GM12878 (cell line): ENCODE measurements around the gene CCIN. TPM values are rescaled to one million over a fixed set of nuclear protein-coding genes. Genes with fewer than 3 reads are reported as not detected.

Experiments
- ATAC-seq: fragments of 200-7000 bp; cut with Tn5 transposase; 3 replicates; pipeline ENCODE4 v1.9.1; 2020; ENCODE audit warnings: mild to moderate bottlenecking, moderate library complexity
- BruUV-seq: library from RNA; stranded (reverse); fragments of 400-500 nt; replicated peaks from 2 replicates; lab custom pipeline; 2021; lab: Mats Ljungman, UMichigan
- CTCF ChIA-PET: fragments of 300-600 bp; sonication (Branson Sonifier 250); formaldehyde crosslinking; extraction: SDS; loops from one replicate; lab custom pipeline; 2021; ENCODE audit warnings: inconsistent platforms; lab: Yijun Ruan, JAX
- POLR2A ChIA-PET: fragments of 350-600 bp; formaldehyde crosslinking; extraction: SDS; loops from one replicate; lab custom pipeline; 2021; ENCODE audit warnings: inconsistent platforms; lab: Charles Lee
- RAD21 ChIA-PET: fragments of 300-600 bp; sonication (Branson Sonifier 250); formaldehyde crosslinking; loops from one replicate; lab custom pipeline; 2023; ENCODE audit warnings: antibody characterized with exemption; ENCODE audit not compliant: unreplicated experiment; lab: Charles Lee
- SMC1A ChIA-PET: fragments of 300-600 bp; sonication (Branson Sonifier 250); formaldehyde crosslinking; loops from one replicate; lab custom pipeline; 2023; ENCODE audit not compliant: unreplicated experiment, uncharacterized antibody; lab: Charles Lee
- DNase-seq: peaks from one replicate; pipeline ENCODE4 v3.0.0-alpha.2; 2011; ENCODE audit warnings: low read depth, low spot score
- FAIRE-seq: peaks from 3 replicates; lab custom pipeline; 2011; peaks lifted over from hg19 to GRCh38; lab: Jason Lieb, UNC
- H2AFZ ChIP-seq: 2 replicates; pipeline ENCODE4 v1.6.0; 2011; ENCODE audit warnings: low read depth, low read length, control low read depth; ENCODE audit not compliant: control insufficient read depth
- H3K27ac ChIP-seq: 2 replicates; pipeline ENCODE4 v1.5.1; 2011; ENCODE audit warnings: control low read depth; ENCODE audit not compliant: control insufficient read depth, insufficient read depth
- H3K27me3 ChIP-seq, 2 experiments: replicated peaks in 1 of 2; 2 replicates each; pipeline versions ENCODE4 v1.6.0 to v1.6.1; 2011; ENCODE audit warnings: low read length in 1 of 2; ENCODE audit not compliant: control insufficient read depth in 2 of 2, insufficient read depth in 2 of 2
- H3K36me3 ChIP-seq, 2 experiments: 2 replicates each; pipeline ENCODE4 v1.5.1; 2011; ENCODE audit warnings: low read length in 1 of 2; ENCODE audit not compliant: control insufficient read depth in 2 of 2, insufficient read depth in 2 of 2
- H3K4me1 ChIP-seq: 2 replicates; pipeline ENCODE4 v1.6.1; 2011; ENCODE audit warnings: mild to moderate bottlenecking, low read length, moderate library complexity, mixed read lengths; ENCODE audit not compliant: control insufficient read depth, insufficient read depth
- H3K4me2 ChIP-seq: 2 replicates; pipeline ENCODE4 v1.6.0; 2011; ENCODE audit warnings: control low read depth; ENCODE audit not compliant: control insufficient read depth, insufficient read depth
- H3K4me3 ChIP-seq: fragments of 200-600 bp; sonication (generic); 2 replicates; pipeline ENCODE4 v1.5.1; 2016
- H3K79me2 ChIP-seq: 2 replicates; pipeline ENCODE4 v1.6.0; 2011; ENCODE audit warnings: low read length; ENCODE audit not compliant: control insufficient read depth, insufficient read depth
- H3K9ac ChIP-seq: 2 replicates; pipeline ENCODE4 v1.8.0; 2011; ENCODE audit warnings: low read length, control low read depth, mixed read lengths; ENCODE audit not compliant: control insufficient read depth, insufficient read depth
- H3K9me3 ChIP-seq: replicated peaks from 3 replicates; pipeline ENCODE4 v1.5.1; 2011; ENCODE audit warnings: mild to moderate bottlenecking, low read length; ENCODE audit not compliant: control insufficient read depth, insufficient read depth
- H4K20me1 ChIP-seq: 2 replicates; pipeline ENCODE4 v1.6.0; 2011; ENCODE audit not compliant: control insufficient read depth, insufficient read depth
- CREB1 ChIP-seq: IDR thresholded peaks from 2 replicates; pipeline ENCODE4 v1.6.1; 2012; ENCODE audit warnings: low read depth, mild to moderate bottlenecking, inconsistent platforms
- GABPA ChIP-seq: IDR thresholded peaks from 2 replicates; pipeline ENCODE4 v1.6.1; 2014; ENCODE audit warnings: antibody characterized with exemption, low read depth, mild to moderate bottlenecking, inconsistent platforms
- RUNX3 ChIP-seq: IDR thresholded peaks from 2 replicates; pipeline ENCODE4 v1.6.1; 2012; ENCODE audit warnings: low read length, inconsistent platforms
- SUZ12 ChIP-seq: fragments of 200-600 bp; sonication (generic); IDR thresholded peaks from one replicate; pipeline ENCODE4 v1.6.1; 2018; ENCODE audit warnings: antibody characterized with exemption, mild to moderate bottlenecking; ENCODE audit not compliant: unreplicated experiment
- WGBS: methylation state at CpG from one replicate; pipeline ENCODE4 v1.1.6; 2016; ENCODE audit warnings: low lambda C conversion rate; ENCODE audit not compliant: insufficient replicate concordance, insufficient coverage; ENCODE audit errors: missing lambda C conversion rate; 5-methylcytosine and 5-hydroxymethylcytosine counted together
- in situ Hi-C: fragments of 300-500 bp; cut with MboI; formaldehyde crosslinking; loops from 9 replicates; pipeline ENCODE4 v1.14.3; 2018; ENCODE audit warnings: mixed read lengths
- intact Hi-C: fragments of 100-400 bp; cut with micrococcal nuclease; formaldehyde crosslinking; loops from one replicate; pipeline ENCODE4 v1.14.2; 2022; ENCODE audit not compliant: unreplicated experiment
- polyA plus RNA-seq, 11 experiments: library from polyadenylated mRNA; depleted of rRNA in 4 of 11; unstranded in 6 of 11; stranded (reverse) in 5 of 11; fragments of >200 nt; fragmentation: Nextera tagmentation in 4 of 11; fragmentation: Illumina TruSeq in 1 of 11; extraction: Ambion mirVana in 4 of 11; extraction: Trizol in 1 of 11; gene quantifications; 1 replicate in 1 of 11; 2 replicates in 10 of 11; pipeline versions ENCODE4 v1.2.1 to v1.2.3, GENCODE V29; 2011 to 2016; ENCODE audit warnings: inconsistent platforms in 2 of 11, missing spikeins in 2 of 11, low read depth in 1 of 11
- total RNA-seq, 4 experiments: library from RNA; depleted of rRNA in 3 of 4; stranded (reverse); fragments of >200 nt in 3 of 4; fragmentation: Illumina TruSeq in 1 of 4; extraction: Trizol in 1 of 4; gene quantifications; 2 replicates each; pipeline versions ENCODE4 v1.2.1 to v1.2.3, GENCODE V29; 2013 to 2021
- TF ChIP-seq, protein P1 (sequence below): IDR thresholded peaks from 2 replicates; pipeline ENCODE4 v1.6.1; 2011; ENCODE audit warnings: low read depth, low read length, improper control_type of control experiment, borderline replicate concordance

Gene CCIN
- total and polyA plus RNA-seq, 10 of the 15 experiments (the other 5 are each of a cell fraction or from before 2014, with no cell fraction given), result not detected

DNA sequence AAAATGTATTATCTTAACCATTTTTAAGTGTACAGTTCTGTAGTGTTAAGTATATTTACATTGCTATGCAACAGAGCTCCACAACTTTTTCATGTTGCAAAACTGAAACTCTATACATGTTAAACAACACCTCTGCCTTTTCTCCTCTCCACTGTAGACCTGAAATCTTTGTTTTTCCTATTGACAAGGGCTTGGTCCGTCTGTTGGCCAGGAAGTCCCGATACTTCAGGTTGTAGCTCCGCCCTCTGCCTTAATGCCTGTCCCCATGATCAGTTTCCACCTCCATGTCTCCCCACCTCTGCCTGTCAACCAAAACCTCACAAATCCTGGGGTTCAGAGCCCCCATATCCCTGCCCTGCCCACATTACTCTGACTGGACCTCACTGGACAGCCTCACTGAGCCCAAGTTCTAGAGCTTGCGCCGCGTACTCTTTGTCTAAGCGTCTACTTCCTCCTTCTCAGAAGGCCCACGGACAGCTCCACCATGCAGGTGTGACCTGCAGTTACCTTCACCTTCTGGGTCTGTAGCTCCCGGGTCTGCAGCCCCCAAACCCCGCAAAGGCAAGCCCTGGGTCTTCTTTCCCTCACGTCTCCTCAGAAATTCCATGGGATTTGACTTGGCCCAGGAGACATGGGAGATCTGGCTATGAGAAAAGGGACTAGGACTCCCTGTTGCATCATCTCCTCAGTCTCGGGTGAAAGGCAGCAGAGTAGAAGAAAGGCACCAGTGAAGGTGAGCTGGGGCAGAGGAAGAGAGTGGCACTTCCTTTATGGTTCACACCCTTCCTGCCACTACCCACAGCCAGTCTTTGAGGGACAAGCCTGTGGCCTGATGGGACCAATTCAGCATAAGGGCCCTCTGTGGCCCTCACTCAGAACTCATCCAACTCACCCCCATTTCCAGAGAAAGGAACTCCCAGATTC, 24.6 kb upstream of the CCIN start:
- no TSS peak for BruUV-seq
- Histone ChIP-seq H3K4me2 (peak overlapping the region; percentile 12), H3K4me1 (peaks cover 56% of the 10 kb centered on the region), H3K79me2 (no peaks in the 10 kb centered on the region), H3K9me3 (peaks cover 4% of the 10 kb centered on the region; the same call in 1 of the 3 replicates), H2AFZ (peak overlapping the region; percentile 29), H4K20me1 (no peaks in the 10 kb centered on the region), H3K4me3 (no peak overlapping the region), H3K36me3 (no peaks in the 10 kb centered on the region), H3K27ac (no peak overlapping the region), H3K9ac (no peak overlapping the region; the same call in 1 of the 2 replicates), H3K27me3 (no peaks in the 10 kb centered on the region)
- ATAC-seq (no peak), DNase-seq (no peak), FAIRE-seq (no peak)
- POLR2A ChIA-PET, result no interaction called here
- CTCF ChIA-PET, result interaction anchor here (1.5 to 1.6 kb wide), 2 partner anchors 36 to 40 kb away, joined by 4 to 5 read pairs; no protein-coding TSS in a partner anchor
- 0 out of 2 replicates have a peak, but pooled peaks have one; percentile 11 for TF ChIP-seq RUNX3
- no peak for TF ChIP-seq SUZ12
- intact Hi-C loops, result no loop called here
- in situ Hi-C loops, result no loop called here
- SMC1A ChIA-PET, result no interaction called here
- 7% methylated on average over 12 of the region's 12 CpGs for WGBS
- RAD21 ChIA-PET, result no interaction called here

DNA sequence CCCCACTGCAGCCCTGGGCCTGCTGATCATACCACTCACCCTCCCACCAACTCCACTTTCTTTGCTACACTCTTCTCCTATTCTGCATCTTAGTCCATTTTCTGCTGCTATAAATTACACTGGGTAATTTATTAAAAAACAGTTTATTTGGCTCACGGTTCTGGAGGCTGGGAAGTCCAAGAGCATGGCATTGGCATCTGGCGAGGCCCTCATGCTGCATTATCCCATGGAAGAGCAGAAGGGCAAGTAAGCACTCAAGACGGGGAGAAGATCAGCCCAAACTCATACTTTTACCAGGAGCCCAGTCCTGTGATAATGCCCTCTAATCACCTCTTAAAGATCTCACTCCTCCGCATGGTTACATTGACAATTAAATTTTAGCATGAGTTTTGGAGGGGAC, 23.2 kb upstream of the CCIN start:
- peaks cover 58% of the 10 kb centered on the region for H3K4me1 ChIP-seq
- ChIA-PET SMC1A (interaction anchor here (1.5 kb wide), 1 partner anchor 43 kb away, joined by 3 read pairs; no protein-coding TSS in a partner anchor), RAD21 (no interaction called here), CTCF (no interaction called here), POLR2A (no interaction called here)
- no peak overlapping the region for H3K27ac ChIP-seq
- H3K36me3 ChIP-seq, result no peaks in the 10 kb centered on the region
- peaks cover 4% of the 10 kb centered on the region; the same call in 1 of the 3 replicates for H3K9me3 ChIP-seq
- no peaks in the 10 kb centered on the region for H3K27me3 ChIP-seq
- no peaks in the 10 kb centered on the region for H3K79me2 ChIP-seq
- TF ChIP-seq, protein P1, sequence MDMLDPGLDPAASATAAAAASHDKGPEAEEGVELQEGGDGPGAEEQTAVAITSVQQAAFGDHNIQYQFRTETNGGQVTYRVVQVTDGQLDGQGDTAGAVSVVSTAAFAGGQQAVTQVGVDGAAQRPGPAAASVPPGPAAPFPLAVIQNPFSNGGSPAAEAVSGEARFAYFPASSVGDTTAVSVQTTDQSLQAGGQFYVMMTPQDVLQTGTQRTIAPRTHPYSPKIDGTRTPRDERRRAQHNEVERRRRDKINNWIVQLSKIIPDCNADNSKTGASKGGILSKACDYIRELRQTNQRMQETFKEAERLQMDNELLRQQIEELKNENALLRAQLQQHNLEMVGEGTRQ, result no peak
- TF ChIP-seq GABPA (no peak), CREB1 (no peak)
- H3K9ac ChIP-seq, result no peak overlapping the region
- intact Hi-C loops (no loop called here), in situ Hi-C loops (no loop called here)
- H2AFZ ChIP-seq, result no peak overlapping the region
- no peaks in the 10 kb centered on the region for H4K20me1 ChIP-seq
- H3K4me2 ChIP-seq, result no peak overlapping the region
- BruUV-seq, result no TSS peak
- 81% methylated on average over 4 of the region's 4 CpGs for WGBS
- DNase-seq (no peak), FAIRE-seq (no peak), ATAC-seq (no peak)
- no peak overlapping the region for H3K4me3 ChIP-seq
